Limb (tissue), 2 donors: Measurements from ENCODE around the gene NRGN.
A peak's percentile ranks its signal among the peaks of the same experiment; 100 is the strongest.

Experiments used
- DNase-seq, 2 donors: peaks; one replicate each; pipeline ENCODE4 v3.0.0-alpha.2; 2016; ENCODE audit errors: extremely low spot score in 2 of 2

The NRGN gene

DNA sequence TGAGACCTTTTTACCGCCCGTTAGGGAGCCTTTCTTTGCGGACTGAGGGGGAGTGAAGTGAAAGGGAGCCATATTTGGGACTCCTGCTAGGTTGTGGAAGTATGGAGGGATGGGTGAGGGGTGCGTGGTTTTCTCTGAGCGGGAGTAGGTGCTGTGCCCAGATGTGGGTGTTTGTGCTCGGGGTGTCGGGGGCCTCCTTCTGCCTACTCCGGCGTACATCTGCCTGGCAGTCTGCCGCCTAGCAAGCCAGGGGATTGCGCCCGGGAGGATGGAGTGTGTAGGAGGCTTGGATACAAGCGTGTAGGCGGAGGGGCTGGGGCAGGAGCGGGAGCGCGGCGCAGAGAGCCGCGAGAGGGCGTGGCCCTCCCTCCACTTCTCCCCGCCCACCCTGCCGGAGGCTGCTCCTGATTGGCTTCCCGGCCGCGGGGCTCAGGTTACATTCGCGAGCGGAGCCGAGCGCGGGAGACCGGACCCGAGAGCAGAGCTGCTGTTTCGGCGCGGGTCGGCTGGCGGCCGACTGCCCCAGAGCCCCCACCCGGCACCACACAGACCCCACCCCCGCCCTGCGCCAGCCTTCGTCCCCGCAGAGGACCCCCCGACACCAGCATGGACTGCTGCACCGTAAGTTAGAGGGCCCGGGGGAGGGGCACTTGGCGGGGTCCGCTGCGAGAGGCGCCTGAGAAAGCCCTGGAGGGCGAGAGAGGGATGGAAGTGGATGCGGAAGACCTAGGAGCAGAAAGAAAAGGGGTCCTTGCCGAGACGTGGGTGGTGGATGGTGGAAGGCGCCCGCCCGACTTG, at the start of gene NRGN:
TSS of gene NRGN (plus strand) at position 464 of the 798 bp plus-strand sequence. CDS start at position 607, 143 bp downstream.
- peak; percentile 94 for DNase-seq

GRCh38 chr11:124693142-124693541, 46.6 kb upstream of the NRGN start:
- no peak for DNase-seq

DNA sequence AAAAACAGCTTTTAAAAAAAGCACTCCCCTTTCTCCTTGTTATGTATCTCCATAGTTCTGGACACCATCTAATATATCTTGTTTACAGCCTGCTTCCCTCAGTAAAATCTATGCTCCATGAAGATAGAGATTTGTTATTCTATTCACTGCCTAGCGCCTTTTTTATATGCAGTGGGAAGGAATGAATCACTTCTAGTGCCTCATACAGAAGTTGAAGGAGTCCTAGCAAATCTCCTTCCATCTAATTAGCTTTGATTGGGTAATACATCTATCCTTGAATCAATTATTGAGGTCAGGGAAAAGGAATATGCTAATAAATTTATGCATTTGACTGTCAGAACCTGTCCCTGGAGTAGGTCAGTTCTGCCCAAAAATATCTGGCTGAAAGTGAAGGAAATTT, 40.2 kb upstream of the NRGN start:
- DNase-seq, result no peak

DNA sequence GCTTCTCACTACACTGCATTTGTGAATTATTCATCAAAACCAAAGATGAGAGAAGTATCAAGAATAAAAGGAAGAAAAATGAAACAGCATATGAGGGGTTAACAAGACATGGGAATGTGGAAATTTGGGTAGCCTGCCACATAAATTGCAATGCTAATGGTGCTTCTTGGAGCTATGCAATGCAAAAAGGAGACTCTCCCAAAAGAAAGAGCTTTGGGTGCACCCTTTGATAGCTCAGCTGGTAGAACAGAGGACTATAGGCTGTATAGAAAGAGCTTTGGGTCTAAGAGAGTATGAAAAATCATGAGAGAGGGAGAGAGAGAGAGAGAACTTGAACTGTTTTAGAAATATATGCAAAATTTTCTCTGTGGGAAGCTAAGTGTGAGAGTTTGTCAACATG, 39.7 kb upstream of the NRGN start:
- DNase-seq, result no peak

GRCh38 chr11:124707829-124708228, 31.9 kb upstream of the NRGN start:
- no peak for DNase-seq

- DNase-seq, result no peak
These were observed 27.4 kb upstream of the NRGN start for GRCh38 chr11:124712392-124712791.

- no peak for DNase-seq
These were observed 23.2 kb upstream of the NRGN start for GRCh38 chr11:124716591-124716990.

DNA sequence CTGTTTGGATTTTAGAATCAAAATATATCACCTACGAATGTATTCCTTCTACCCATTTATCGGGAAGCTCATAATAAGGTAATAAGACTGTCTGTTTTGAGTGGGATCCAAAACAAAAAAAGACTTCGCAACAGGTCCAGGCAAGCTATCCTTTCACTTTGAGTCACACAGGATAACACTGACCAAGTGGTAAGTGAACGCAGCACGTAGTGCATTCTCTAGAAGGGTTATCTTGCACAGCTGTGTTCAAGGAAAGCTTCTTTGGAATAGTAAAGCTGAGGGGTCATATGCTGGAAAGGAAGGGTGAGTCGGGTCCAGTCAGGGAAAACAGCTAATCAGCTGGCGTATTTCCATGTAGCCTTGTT, 22.3 kb upstream of the NRGN start:
- DNase-seq, result no peak

DNA sequence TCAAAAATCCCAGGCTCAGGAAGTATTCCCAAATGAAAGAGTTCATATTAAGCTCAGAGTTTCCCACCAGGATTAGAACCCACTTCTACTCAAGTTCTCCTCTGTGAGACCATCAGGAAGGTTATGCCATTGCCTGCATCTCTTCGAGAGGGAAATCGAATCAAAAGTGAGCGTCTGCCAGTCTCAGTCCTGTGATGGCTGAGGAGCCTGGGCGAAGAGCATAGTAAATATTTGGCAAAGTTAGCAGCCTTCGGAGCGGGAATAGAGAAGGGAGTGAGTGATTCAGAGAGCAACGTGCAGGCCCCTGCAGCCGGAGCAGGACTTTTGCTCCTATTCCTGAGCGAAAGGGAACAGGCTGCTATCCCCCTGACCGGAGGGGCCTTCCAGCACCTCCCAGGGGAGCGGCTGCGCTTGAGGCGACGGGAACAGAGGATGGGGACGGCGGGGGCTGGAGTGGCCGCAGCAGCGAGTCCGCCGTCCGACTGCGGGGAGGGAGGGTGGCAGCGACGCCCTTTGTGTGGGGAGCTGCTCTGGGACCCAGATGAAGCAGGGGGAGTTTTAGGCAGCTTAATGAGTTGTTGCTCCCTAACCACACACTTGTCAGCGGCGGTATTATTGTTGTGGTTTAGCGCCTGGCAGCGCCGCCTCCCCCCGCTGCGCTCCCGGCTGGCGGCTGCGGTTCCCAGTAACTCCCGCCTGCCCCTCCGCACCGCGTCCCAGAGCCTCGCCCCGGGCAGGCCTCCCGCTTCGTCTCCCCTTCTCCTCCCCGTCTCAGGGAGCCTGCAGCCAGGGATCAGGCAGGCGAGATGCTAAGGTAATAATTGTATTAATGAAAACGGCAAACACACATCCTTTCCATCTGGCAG, 21.7 kb upstream of the NRGN start:
- DNase-seq, result peak; percentile 5 to 56

- no peak for DNase-seq
These were observed 20.9 kb upstream of the NRGN start for GRCh38 chr11:124718801-124719200.

DNA sequence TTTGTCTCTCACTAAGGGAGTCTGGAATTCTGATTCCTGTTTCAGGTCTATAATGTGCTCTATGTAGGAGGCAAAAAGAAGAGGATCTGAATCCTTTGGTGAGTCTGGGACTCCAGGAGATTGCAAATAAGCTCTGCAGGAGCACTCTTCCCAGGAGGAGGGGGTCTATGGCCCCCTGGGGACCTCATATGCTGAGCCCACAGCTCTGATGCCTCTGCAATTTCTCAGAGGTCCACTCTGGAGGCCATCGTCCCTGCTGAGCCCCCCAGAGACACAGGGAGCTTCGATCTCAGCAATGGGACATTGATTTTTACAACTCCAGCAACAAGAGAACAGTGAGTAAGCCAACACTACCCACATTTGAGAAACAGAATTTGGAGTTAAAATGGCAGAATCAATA, 20.2 kb upstream of the NRGN start:
- no peak for DNase-seq

- DNase-seq, result no peak
These were observed 17.6 kb upstream of the NRGN start for GRCh38 chr11:124722176-124722575.

DNA sequence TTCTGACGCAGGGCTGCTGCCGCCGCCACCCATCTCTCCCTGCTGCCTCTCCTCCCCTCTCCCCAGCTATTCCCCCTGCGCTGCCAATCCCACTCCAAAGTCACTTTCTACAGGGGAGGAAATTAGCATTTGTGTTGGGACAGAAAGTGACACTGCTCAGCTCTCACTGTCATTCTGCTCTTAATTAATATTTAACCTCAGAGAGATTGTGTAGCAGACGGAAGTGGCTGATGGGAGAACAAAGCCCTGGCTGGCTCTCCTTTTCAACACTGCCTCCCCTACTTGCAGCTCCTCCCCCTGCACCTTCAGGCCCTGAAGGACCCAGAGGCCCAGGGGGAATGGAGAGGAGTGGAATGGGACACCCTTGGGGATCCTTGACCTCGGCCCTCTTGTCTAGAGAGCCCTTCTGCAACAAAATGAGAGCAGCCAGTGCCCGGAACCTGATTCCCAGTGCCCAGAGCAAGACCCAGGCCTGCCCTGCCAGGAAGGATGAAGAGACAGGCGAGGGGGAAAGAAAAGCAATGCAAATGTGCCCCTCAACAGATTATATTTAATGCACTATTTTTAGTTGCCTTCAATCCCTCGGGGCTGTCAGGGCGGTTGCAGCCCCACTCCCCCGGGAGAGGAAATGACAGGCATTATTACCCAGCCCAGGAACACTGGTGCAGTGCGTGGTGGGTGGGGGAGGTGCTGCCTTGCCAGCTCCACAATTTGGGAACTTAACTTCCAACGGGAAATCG, 14.6 kb upstream of the NRGN start:
- no peak for DNase-seq

DNA sequence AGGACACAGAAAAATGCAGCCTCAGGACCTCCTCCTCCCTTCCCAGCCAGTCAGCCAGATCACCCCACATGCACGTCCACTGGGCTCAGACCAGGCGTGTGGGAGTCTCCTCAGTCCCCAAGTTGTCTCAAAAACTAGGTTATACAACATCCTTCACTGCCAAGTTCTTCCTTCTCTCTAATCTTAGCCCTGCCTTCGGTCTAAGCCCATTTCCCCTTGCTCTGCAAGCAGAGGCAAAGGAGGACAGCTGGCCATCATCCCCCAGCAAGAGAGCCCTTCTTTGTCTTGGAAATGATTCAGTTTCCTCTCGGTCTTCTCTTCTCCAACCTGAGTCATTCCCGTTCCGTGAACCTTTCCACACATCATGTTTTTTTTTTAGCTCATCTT, 14.0 kb upstream of the NRGN start:
- DNase-seq, result no peak

DNA sequence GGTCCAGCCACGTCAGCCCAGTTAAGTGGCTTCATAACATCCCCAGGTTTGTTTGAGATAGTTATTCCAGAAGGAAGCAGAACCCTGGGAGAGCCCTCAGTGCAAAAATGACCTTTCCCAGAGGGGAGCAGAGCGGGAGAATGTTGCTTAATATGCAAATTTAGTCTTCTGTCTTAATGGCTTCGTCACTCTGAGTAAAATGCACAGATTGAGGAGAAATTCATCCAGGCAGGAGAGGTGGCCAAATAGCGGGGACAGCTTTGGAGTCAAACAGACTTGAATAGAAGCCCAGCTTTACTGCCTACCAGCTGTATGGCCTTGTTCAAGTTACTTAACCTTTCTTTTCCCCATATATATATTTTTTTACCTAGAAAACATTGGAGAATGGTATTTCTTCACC, 12.3 kb upstream of the NRGN start:
- no peak for DNase-seq

- DNase-seq, result no peak
These were observed 11.6 kb upstream of the NRGN start for GRCh38 chr11:124728134-124728533.

GRCh38 chr11:124729571-124729970, 10.2 kb upstream of the NRGN start:
- no peak for DNase-seq

GRCh38 chr11:124732230-124732629, 7.5 kb upstream of the NRGN start:
- DNase-seq, result no peak

- DNase-seq, result no peak
These were observed 3.0 kb upstream of the NRGN start for GRCh38 chr11:124736736-124737135.

DNA sequence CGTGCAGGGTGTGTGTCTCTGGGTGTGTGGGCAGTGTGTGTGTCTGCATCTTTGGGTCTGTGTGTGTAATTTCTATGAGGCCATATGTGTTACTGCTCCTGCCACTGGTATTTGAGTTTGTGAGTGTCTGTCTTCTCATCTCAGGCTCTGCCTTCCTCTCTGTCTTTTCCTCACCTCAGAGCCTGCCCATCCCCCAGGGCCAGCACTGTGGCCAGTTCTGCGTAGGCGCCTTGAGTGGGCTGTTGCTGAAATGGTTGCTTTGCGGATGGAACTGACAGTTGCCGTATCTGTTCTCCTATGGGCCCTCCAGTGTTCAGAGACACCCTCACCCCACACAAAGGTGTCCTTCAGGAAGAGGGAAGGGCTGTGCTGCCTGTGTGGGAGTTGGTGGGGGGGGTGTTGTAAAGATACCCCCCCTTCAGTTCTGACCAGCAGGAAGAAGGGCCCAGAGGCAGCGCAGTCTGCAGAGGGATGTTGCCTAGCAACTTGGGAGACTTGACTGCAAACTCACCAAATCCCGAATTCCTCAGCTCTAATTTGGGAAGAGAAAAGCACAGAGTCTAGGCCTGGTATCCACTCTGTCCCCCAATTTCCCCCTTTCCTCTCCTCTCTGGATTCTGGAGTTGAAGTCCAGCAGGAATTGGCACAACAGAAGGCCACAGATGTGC, 2.0 kb upstream of the NRGN start:
- DNase-seq, result no peak

GRCh38 chr11:124738713-124739478, 846 bp upstream of the NRGN start:
- DNase-seq, result no peak
